OCI-LY1 (cell line): ENCODE data around the gene ESYT2.

ENCODE experiments used
- CTCF ChIP-seq: fragments of 200-600 bp; sonication (generic), shearing (Covaris generic); IDR thresholded peaks from 2 replicates; pipeline ENCODE4 v1.5.1; 2017; ENCODE audit warnings: mild to moderate bottlenecking, antibody characterized with exemption, low read length, moderate library complexity, mixed read lengths
- EZH2 ChIP-seq: fragments of 200-600 bp; sonication (generic), shearing (Covaris generic); IDR thresholded peaks from 2 replicates; pipeline ENCODE4 v1.8.0; 2017; ENCODE audit warnings: borderline replicate concordance, mixed run types, mild to moderate bottlenecking, antibody characterized with exemption, low read length, moderate library complexity, mixed read lengths

GRCh38 chr7:158726277-158726807, 103.0 kb downstream of the ESYT2 start:
- TF ChIP-seq CTCF (no peak), EZH2 (no peak)
